MCF 10A (cell line): ENCODE measurements around the gene CTRL. TPM values are rescaled to one million over a fixed set of nuclear protein-coding genes. Genes with fewer than 3 reads are reported as not detected.

Experiments
- BruUV-seq: library from RNA; stranded (reverse); fragments of 400-500 nt; replicated peaks from 2 replicates; lab custom pipeline; 2021; lab: Mats Ljungman, UMichigan
- CTCF ChIA-PET: fragments of 300-600 bp; sonication (Branson Sonifier 250); formaldehyde crosslinking; extraction: SDS; loops from one replicate; lab custom pipeline; 2021; ENCODE audit warnings: antibody characterized with exemption, inconsistent platforms; lab: Yijun Ruan, JAX
- POLR2A ChIA-PET: fragments of 300-600, 350-650 bp; sonication (Branson Sonifier 250); formaldehyde crosslinking; extraction: SDS; loops from one replicate; lab custom pipeline; 2020; ENCODE audit warnings: antibody characterized with exemption, inconsistent platforms; lab: Yijun Ruan, JAX
- DNase-seq: peaks from one replicate; pipeline ENCODE4 v3.0.0-alpha.2; 2018; ENCODE audit not compliant: unreplicated experiment
- H3K27ac Mint-ChIP-seq: one replicate; pipeline ENCODE4 v1.8.0; 2022; ENCODE audit warnings: mild to moderate bottlenecking, low read depth, mixed read lengths; ENCODE audit not compliant: unreplicated experiment
- H3K27me3 Mint-ChIP-seq: one replicate; pipeline ENCODE4 v1.8.0; 2022; ENCODE audit warnings: mixed read lengths; ENCODE audit not compliant: insufficient read depth, unreplicated experiment
- H3K36me3 Mint-ChIP-seq: one replicate; pipeline ENCODE4 v1.8.0; 2022; ENCODE audit warnings: mild to moderate bottlenecking, moderate library complexity, mixed read lengths; ENCODE audit not compliant: insufficient read depth, unreplicated experiment
- H3K4me1 Mint-ChIP-seq: one replicate; pipeline ENCODE4 v1.8.0; 2022; ENCODE audit warnings: mixed read lengths; ENCODE audit not compliant: insufficient read depth, unreplicated experiment
- H3K4me3 Mint-ChIP-seq: one replicate; pipeline ENCODE4 v1.8.0; 2022; ENCODE audit warnings: mild to moderate bottlenecking, moderate library complexity, mixed read lengths; ENCODE audit not compliant: unreplicated experiment
- H3K9me3 Mint-ChIP-seq: one replicate; pipeline ENCODE4 v1.8.0; 2022; ENCODE audit warnings: mixed read lengths; ENCODE audit not compliant: unreplicated experiment
- intact Hi-C: fragments of 100-400 bp; cut with micrococcal nuclease; formaldehyde crosslinking; loops from 2 replicates; pipeline ENCODE4 v1.14.1; 2022
- total RNA-seq: library from RNA; stranded (reverse); gene quantifications from 2 replicates; pipeline ENCODE4 v1.2.3, GENCODE V29; 2022
- TF ChIP-seq, protein P1 (sequence below): fragments of 200-600 bp; IDR thresholded peaks from one replicate; pipeline ENCODE4 v1.8.0; 2022; ENCODE audit warnings: antibody characterized with exemption, mild to moderate bottlenecking; ENCODE audit not compliant: unreplicated experiment

Gene CTRL
- total RNA-seq, 1 experiment from 2014 or later, result 1.6 TPM

DNA sequence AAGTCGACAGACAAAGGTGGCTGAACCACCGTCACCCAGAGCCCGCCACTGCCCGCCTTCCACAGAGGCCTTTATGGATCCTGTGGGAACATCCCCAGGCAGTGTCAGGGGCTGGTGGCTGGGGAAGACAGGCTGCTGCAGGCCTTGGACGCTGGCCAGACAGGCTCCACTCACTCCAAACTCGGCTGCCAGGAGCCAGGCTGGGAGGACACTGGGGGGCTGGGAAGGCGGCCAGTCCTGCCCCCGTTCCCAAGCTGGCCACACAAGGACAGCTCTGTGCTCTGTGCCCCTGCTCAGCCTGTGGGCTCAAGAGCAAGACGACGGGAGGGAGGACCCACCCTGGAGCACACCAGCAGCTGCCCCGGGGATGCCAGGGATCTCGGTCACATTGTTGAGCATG is 19.8 kb upstream of the CTRL start:
- Mint-ChIP-seq H3K4me3 (no peak overlapping the region), H3K36me3 (peaks cover 89% of the 10 kb centered on the region), H3K27me3 (no peaks in the 10 kb centered on the region), H3K9me3 (no peaks in the 10 kb centered on the region), H3K27ac (no peak overlapping the region), H3K4me1 (peaks cover 9% of the 10 kb centered on the region)
- no peak for DNase-seq
- intact Hi-C loops, result no loop called here
- ChIA-PET CTCF (interaction anchor here (0.5 to 1.2 kb wide), 3 partner anchors 11 to 307 kb away, joined by 4 to 5 read pairs (median 4); no protein-coding TSS in a partner anchor), POLR2A (interaction anchor here (1.2 kb wide), 1 partner anchor 9 kb away, joined by 4 read pairs; no protein-coding TSS in a partner anchor)
- no TSS peak for BruUV-seq
- TF ChIP-seq, protein P1, sequence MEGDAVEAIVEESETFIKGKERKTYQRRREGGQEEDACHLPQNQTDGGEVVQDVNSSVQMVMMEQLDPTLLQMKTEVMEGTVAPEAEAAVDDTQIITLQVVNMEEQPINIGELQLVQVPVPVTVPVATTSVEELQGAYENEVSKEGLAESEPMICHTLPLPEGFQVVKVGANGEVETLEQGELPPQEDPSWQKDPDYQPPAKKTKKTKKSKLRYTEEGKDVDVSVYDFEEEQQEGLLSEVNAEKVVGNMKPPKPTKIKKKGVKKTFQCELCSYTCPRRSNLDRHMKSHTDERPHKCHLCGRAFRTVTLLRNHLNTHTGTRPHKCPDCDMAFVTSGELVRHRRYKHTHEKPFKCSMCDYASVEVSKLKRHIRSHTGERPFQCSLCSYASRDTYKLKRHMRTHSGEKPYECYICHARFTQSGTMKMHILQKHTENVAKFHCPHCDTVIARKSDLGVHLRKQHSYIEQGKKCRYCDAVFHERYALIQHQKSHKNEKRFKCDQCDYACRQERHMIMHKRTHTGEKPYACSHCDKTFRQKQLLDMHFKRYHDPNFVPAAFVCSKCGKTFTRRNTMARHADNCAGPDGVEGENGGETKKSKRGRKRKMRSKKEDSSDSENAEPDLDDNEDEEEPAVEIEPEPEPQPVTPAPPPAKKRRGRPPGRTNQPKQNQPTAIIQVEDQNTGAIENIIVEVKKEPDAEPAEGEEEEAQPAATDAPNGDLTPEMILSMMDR, result no peak

GRCh38 chr16:67950335-67950843 is 18.7 kb upstream of the CTRL start:
- ChIA-PET POLR2A (interaction anchor here (0.6 to 1.1 kb wide), 3 partner anchors 14 to 81 kb away, joined by 3 to 7 read pairs (median 5); partner anchors contain the start of gene PSMB10), CTCF (interaction anchor here (0.9 kb wide), 1 partner anchor 10 kb away, joined by 4 read pairs; no protein-coding TSS in a partner anchor)

GRCh38 chr16:67949645-67950044 is 18.0 kb upstream of the CTRL start:
- POLR2A ChIA-PET, result interaction anchor here (1.0 to 1.1 kb wide), 2 partner anchors 14 to 17 kb away, joined by 5 to 7 read pairs; partner anchors contain the start of gene PSMB10
- CTCF ChIA-PET, result interaction anchor here (0.5 to 0.9 kb wide), 4 partner anchors 9 to 66 kb away, joined by 3 to 4 read pairs (median 3); no protein-coding TSS in a partner anchor
- intact Hi-C loops, result no loop called here
- no TSS peak for BruUV-seq
- no peaks in the 10 kb centered on the region for H3K27me3 Mint-ChIP-seq
- peaks cover 81% of the 10 kb centered on the region for H3K36me3 Mint-ChIP-seq
- no peak overlapping the region for H3K4me3 Mint-ChIP-seq
- peaks cover 9% of the 10 kb centered on the region for H3K4me1 Mint-ChIP-seq
- DNase-seq, result no peak
- H3K9me3 Mint-ChIP-seq, result no peaks in the 10 kb centered on the region
- no peak overlapping the region for H3K27ac Mint-ChIP-seq
- TF ChIP-seq, protein P1, result no peak

More at GRCh38 chr16:67950335-67950843, 18.7 kb upstream of the CTRL start:
- intact Hi-C loops, result no loop called here
- no TSS peak for BruUV-seq
- Mint-ChIP-seq H3K4me1 (peaks cover 9% of the 10 kb centered on the region), H3K9me3 (no peaks in the 10 kb centered on the region), H3K36me3 (peaks cover 88% of the 10 kb centered on the region), H3K27me3 (no peaks in the 10 kb centered on the region), H3K27ac (no peak overlapping the region), H3K4me3 (no peak overlapping the region)
- TF ChIP-seq, protein P1, result no peak
- no peak for DNase-seq

GRCh38 chr16:67948015-67948414 is 16.4 kb upstream of the CTRL start:
- Mint-ChIP-seq H3K4me1 (peaks cover 9% of the 10 kb centered on the region), H3K36me3 (peaks cover 77% of the 10 kb centered on the region), H3K4me3 (no peak overlapping the region), H3K27ac (peak overlapping the region; percentile 21), H3K9me3 (no peaks in the 10 kb centered on the region), H3K27me3 (no peaks in the 10 kb centered on the region)
- intact Hi-C loops, result no loop called here
- DNase-seq, result no peak
- ChIA-PET POLR2A (interaction anchor here (0.5 to 1.6 kb wide), 4 partner anchors 9 to 530 kb away, joined by 3 to 11 read pairs (median 4); partner anchors contain the start of gene PSMB10), CTCF (interaction anchor here (1.0 kb wide), 1 partner anchor 132 kb away, joined by 3 read pairs; no protein-coding TSS in a partner anchor)
- BruUV-seq, result no TSS peak
- TF ChIP-seq, protein P1, result no peak
